HG02840 (cell line): ENCODE data around the gene KDM2B.
"Not testable (repeated sequence)": the region's sequence is repeated elsewhere in the genome, so short reads cannot be mapped to it uniquely, and the experiment has no call there.

Experiments
- ATAC-seq: cut with Tn5 transposase; IDR thresholded peaks from one replicate; pipeline ENCODE4 v1.9.1; 2021; ENCODE audit warnings: mild to moderate bottlenecking, moderate library complexity, moderate number of reproducible peaks; ENCODE audit not compliant: unreplicated experiment, low FRiP score

Gene KDM2B

DNA sequence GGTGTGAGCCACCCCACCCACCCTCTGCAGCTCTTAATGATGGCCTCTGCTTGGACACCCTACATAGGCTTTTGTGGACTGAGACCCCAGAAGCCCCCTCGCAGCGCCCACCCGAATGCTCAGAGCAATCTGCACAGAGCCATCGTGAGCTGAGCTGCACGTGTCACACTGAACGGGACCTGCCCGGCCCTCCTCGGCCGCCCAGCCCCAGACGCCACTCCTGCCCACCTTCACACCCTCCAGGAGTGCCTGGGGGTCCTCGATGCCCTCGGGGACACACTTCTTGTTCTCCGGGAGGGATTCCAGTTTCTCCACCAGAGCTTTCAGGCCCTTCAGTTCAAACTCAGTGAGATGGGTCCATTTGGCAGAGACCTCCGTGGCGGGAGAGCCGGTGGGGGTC, 71.5 kb downstream of the KDM2B start:
- ATAC-seq = no peak

GRCh38 chr12:121508533-121508932, 72.3 kb downstream of the KDM2B start:
- no peak for ATAC-seq

GRCh38 chr12:121507984-121508383, 72.8 kb downstream of the KDM2B start:
- no peak for ATAC-seq

DNA sequence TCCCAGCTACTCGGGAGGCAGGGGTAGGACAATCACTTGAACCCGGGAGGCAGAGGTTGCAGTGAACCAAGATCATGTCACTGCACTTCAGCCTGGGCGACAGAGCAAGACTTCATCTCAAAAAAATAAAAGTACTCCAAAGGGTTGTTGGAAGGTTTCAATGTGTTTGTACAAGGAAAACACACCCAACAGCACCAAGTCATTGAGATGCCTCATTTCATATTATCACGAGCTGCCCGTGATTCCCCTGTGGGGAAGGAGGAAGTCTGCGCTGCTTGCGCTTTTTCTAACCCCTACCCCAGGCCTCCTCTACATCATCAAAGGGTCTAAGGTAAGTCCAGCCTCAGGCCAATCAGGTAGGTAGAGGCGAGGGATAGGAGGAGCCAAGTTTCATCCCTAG, 73.6 kb downstream of the KDM2B start:
- ATAC-seq = no peak

- no peak for ATAC-seq
Measured at GRCh38 chr12:121505513-121505912, 75.3 kb downstream of the KDM2B start.

- no peak for ATAC-seq
Measured at GRCh38 chr12:121504505-121504904, 76.3 kb downstream of the KDM2B start.

DNA sequence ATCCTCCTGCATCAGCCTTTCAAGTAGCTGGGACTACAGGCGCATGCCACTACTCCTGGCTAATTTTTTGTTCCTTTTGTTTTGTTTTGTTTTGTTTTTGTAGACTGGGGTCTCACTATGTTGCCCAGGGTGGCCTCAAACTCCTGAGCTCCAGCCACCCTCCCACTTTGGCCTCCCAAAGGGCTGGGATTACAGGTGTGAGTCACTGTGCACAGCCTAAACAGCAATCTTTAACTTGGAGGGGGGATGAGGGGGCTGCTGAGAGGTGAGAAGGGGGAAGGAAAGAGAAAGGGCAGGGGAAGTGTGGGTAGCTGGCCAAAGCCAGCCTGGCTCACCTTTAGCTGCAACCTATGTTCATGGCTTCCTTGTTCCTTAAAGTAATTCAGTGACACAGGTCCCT, 77.4 kb downstream of the KDM2B start:
- ATAC-seq = no peak

GRCh38 chr12:121501946-121502345, 78.9 kb downstream of the KDM2B start:
- ATAC-seq = no peak

DNA sequence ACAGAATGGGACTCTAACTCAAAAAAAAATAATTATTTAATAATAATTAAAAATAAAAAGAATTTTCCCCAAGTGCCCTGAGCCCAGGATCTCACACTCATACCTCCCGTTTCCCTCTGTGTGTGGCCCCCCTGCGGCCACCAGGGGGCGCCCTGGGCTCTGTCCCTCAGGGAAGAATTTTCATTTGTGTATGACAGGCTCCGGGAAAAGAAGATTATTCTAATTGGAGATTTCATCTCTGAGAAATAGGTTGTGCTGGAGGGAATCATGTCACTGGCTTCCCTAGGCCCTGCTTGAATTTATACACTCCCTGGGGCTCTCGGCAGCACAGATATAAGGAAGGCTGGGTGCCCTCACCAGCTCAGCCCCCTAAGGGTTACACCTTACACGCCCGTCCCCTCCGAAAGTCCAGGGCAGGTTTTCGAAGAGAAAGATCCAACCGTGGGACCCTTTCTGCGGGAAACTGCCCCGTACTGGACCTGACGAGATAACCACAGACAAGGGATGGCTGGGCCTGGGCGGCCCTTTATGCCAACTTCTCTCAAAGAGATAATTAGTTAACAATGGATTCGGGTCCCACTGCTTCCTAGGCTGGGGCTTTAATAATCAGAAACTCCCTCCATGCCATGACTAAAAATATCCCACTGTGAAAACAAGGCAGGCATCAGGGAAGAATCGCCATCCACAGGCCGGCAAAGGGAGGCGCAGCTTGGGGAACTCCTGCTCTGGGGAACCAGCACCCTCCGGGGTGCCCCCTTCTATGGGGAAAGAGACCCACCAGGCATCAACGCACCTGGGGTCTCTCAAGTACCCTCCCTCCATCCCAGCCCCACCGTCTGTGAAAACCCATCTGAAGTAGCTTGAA, 80.7 kb downstream of the KDM2B start:
- no peak for ATAC-seq

DNA sequence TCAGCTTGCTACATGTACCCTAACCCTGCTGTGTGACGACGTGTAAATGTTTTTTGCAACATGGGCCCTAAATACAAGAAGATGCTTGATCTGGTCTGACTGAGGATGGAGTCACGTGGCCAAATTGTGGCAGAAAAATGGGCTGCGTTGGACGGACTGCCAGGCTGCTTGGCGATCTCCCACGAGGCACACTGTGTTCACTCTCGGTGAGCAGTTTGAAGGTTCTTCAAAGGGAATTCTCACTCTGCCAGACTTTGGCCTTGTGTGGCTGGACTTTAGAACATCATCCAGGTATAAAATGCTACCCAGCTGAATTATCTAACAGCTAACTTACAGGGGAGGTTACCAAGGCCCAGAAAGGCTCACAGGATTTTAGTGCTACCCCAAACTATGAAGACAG, 85.1 kb downstream of the KDM2B start:
- ATAC-seq = no peak

GRCh38 chr12:121494093-121494787, 86.6 kb downstream of the KDM2B start:
- ATAC-seq = no peak

- ATAC-seq = no peak
Measured at GRCh38 chr12:121490401-121491281, 90.2 kb downstream of the KDM2B start.

DNA sequence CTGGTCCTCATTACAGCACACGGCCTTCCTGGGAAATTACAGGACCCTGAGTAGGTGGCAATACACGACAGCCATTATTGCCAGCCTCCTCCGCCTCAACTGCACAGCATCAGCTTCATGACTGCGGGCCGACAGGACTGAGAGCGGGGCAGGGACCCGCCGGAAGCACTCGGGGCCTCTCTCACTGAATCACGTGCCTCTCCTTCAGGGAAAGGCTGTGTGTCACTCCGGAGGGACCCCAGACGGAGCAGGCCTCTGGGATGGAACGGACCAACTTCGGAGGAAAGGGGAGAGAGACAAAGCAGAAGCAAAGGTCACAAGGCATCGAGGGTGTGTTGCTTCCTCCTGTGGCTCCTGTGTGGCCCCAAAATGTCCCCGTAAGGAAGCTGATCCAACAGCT, 90.9 kb downstream of the KDM2B start:
- ATAC-seq = no peak

DNA sequence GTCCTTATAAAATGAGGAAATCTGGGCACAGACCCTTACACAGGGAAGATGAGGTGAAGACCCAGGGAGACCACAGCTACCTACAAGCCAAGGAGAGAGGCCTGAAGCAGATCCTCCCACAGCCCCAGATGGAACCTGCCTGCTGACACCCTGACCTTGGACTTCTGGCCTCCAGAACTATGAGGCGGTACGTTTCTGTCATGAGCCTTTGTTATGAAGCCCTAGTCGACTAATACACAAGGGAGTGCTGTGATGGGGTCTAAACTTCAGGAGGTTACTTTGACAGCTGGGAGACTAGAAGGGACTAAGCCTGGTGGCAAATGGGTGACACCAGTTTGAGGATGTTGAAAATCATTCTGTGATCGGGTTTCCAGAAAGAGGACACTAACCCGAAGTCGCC, 95.9 kb downstream of the KDM2B start:
- ATAC-seq = no peak

GRCh38 chr12:121484564-121484963, 96.3 kb downstream of the KDM2B start:
- ATAC-seq = not testable (repeated sequence)

DNA sequence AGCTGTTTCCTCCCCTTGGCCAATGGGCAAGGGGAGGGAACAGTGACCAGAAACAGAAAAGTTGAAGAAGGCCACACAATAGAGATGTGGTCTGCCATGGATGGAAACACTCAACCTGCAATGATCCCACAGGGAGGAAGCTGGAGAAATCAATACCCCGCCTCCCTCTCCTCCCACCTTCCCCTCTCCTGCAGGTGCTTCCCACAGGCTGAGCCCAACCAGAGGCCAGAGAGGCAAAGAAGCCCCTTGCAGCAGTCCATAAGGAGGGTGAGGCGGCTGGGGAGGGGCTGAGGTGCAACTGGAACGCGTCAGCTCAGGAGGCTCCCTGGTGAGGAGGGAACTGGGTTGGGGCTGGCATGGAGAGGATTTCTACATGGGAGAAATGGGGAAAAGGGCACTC, 96.9 kb downstream of the KDM2B start:
- no peak for ATAC-seq

- no peak for ATAC-seq
Measured at GRCh38 chr12:121476477-121476876, 104.3 kb downstream of the KDM2B start.

DNA sequence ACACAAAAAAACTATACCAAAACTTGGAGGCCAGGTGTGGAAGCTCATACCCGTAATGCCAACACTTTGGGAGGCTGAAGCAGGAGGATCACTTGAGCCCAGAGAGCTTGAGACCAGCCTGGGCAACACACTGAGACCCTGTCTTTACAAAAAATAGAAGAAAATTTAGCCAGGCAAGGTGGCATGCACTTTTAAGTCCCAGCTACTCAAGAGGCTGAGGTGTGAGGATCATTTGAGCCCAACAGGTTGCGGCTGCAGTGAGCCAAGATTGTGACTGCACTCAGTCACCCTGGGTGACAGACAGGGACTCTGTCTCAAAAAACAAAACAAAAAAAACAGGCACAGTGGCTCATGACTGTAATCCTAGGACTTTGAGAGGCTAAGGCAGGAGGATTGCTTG, 105.5 kb downstream of the KDM2B start:
- ATAC-seq = no peak

DNA sequence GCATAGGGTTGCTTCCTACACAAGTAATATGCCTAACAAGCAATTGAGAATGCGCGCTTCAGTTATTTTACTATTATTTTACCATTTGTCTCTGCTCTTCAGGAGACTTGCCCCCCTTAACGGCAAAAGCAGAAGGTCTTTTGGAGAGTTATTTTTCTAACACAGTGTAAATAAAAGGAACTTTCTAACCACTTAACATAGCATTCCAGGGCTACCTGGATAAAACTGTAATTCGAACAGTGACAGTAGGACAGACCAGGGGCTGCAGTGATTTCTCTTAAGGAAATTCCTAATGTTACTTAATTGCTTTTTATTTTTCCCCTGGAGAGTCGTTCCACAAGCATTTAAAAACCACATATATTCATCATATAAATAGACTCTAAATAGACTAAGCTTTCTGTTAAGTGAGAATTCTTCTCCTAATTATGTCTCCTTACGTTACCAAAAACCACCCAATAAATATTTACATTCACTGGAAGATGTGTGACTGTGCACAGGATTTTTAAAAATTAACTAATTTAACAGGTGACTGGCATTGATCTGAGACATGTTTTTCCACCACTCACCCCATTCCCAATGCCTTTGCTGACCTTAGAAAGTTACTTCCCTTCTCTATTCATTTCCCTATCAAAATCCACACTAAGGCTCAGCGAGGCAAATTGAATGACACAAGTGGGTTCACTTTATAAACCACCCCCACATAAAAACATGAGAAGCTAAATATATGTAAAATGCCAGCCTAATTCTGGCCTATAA, 108.5 kb downstream of the KDM2B start:
- no peak for ATAC-seq

DNA sequence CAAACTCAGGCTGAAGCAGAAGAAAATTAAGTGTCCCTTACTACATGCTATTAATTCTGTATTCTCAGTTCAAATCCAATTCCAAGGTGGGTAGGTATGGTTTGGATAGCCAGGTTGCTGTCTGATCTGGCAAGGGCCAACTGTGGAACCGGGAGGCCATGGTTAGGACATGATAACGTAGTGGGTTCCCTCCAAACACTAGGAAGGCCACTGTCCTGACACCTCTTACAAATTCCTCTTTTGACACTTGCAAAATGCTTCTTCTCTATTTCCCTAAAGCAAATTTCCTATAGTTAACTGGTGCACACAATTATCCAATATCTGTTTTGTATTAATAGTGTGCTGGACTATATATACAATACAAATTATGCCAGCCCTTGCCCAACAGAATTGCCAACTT, 110.1 kb downstream of the KDM2B start:
- ATAC-seq = no peak
